ENCODE data around the gene PGRMC2. TPM values are rescaled to one million over a fixed set of nuclear protein-coding genes. Genes with fewer than 3 reads are reported as not detected.
A peak's percentile ranks its signal among the peaks of the same experiment; 100 is the strongest.

PGRMC2 gene
- total RNA-seq, 1 experiment from 2014 or later: 11.4 TPM

- no peak for DNase-seq (ENCODE audit: low read depth)
Measured at GRCh38 chr4:128298852-128299251, 11.2 kb upstream of the PGRMC2 start.

DNA sequence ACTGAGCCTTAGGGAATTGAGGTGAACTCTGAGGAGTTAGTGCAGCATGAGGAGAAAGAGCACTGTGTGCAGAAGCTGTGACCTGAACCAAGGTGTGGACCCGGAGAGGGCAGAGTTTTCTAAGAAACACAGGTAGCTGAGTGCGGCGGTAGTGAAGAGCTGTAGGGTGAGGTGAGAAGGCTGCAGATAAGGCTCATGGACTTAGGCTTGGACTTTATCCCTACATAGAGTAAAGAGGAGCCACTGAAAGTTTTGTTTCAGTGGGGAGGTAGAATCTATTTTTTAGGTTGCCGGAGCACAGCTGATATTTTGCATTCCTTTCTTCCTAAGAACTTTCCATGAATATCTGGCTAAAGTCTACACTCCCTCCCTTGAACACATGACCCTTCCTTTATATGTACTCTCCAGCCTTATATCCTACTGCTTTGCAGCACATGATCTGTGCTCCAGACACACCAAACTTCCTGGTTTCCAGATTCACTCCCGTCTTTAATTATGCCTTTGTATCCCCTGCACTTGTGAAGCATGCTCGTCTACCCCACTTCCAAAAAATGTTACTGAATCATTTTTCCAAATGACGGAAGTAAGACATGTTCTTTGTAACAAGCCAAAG lies 10.6 kb upstream of the PGRMC2 start:
- no peak for DNase-seq (ENCODE audit: low read depth)

DNA sequence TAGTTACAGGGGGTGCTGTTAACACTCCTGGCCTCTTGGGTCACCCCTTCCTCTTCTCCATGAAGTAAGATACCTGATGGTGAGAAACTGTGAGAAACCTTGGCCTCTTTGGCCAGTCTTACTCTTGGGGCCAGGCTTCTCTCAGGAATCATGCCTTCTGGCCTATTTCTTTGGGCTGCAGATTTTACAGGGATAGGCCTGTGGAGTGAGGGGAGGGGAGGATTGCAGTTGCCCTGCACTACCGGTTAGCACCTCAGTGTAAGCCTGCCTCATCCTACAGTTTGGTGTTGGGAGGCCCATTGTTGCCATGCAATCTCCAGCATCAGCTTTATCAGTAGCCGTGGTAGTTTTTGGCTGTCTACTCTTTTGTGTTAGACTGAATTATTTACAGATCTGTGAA lies 7.6 kb upstream of the PGRMC2 start:
- DNase-seq (ENCODE audit: low read depth): no peak

DNA sequence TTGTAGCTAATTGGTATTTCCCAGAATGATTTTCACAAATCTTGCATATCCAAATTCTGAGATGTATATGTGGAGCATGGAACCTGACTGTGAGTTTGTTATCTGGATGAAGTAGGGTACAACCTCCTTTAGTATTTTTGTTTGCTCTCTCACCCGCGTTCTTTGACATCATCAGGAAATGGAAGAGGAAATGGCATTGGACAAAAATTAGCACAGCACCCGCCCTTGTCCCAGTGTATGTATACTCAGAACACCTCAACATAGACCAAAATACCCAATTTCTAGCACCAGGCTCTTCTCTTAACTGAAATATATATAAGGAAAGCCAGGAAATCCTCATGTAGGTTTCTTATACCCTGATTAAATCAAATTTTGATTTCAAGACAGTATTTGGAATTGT lies 6.9 kb upstream of the PGRMC2 start:
- DNase-seq (ENCODE audit: low read depth): no peak

- DNase-seq (ENCODE audit: low read depth): no peak
Measured at GRCh38 chr4:128292349-128292748, 4.7 kb upstream of the PGRMC2 start.

DNA sequence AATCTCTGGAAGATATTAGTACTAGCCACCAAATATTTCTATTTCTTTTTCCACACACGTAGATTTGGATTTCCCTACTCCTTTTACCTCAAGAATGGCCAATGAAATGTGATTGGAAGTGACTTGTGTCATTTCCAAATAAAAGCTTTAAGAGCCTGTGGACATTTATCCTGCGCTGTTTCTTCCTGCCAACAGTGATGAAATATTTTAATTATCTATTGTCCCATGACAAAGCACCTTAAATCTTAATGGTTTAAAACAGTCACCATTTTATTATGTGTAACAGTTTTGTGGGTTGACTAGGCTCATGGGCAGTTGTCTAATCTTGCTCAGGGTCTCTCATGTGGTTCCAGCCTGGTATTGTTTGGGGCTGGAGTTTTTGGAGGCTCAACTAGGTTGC lies 3.5 kb upstream of the PGRMC2 start:
- no peak for DNase-seq (ENCODE audit: low read depth)

DNA sequence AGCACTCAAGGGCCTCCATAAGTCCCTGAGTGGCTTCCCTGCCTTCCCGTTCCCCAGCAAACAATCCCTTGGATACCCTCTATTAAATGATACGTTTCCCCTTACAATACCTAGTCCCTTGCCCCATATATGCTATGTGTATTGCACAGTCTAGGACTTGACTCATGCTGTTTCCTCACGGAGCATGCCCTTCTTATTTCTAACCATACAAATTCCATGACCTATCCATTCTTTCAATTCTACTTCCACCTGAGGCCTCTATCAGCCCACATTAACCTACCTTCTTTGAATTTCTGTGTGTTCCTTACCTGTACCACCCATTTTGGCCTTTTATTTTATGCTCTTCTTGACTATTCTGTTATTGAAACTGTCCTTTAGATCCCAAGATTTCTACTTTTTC lies 2.9 kb upstream of the PGRMC2 start:
- no peak for DNase-seq (ENCODE audit: low read depth)

- DNase-seq (ENCODE audit: low read depth): no peak
Measured at GRCh38 chr4:128289523-128290158, 2.0 kb upstream of the PGRMC2 start.

- peak; percentile 5 for DNase-seq (ENCODE audit: low read depth)
Measured at GRCh38 chr4:128288689-128289106, 1.1 kb upstream of the PGRMC2 start.

GRCh38 chr4:128287871-128288688 lies 467 bp upstream of the PGRMC2 start:
- DNase-seq (ENCODE audit: low read depth): peak; percentile 95

DNA sequence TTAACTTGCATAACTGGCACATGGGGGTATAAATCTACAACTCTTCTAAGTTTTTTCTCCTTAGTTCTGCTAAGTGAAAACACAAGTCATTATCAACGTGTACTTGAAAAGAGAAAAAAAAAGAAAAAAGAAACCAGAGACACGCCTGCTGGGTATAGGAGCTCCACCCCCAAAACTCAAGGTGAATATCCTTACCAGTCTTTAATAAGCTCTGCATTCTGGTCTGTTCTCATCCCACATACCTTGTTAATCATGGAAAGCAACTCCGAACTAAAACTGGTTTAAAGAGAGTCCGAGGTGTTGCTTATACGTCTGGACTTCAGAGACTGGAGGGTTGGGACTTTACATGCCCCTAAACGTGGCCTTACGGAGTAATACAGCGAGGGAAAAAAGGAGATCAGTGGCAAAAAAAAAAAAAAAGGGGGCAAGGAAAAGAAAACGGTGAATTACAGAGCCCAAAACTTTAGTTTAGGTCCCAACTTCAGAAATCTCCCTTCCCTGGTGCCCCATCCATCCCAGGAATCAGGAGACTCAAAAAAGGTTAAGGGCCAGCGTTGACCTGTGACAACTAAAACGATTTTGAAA lies 1.0 kb downstream of the PGRMC2 start:
- DNase-seq (ENCODE audit: low read depth): peak; percentile 26

GRCh38 chr4:128285085-128285997 lies 2.3 kb downstream of the PGRMC2 start:
- no peak for DNase-seq (ENCODE audit: low read depth)

DNA sequence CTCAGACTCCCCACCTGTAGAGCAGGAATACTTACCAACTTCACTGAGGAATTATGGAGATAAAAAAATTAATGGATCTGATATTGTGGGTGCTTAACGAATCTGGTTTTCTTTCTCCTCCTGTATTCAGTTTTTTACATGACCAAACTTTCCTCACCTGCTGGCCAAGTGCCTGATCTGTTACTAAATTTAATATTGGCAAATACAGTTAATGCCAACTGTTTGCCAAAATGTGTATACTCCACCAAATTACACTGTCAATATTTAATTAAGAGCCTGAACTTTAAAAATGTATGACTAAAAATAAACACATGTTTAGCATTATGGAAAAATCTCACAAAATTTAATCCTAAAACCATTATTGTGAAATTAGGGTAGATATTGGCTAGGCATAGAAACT lies 3.3 kb downstream of the PGRMC2 start:
- DNase-seq (ENCODE audit: low read depth): no peak

DNA sequence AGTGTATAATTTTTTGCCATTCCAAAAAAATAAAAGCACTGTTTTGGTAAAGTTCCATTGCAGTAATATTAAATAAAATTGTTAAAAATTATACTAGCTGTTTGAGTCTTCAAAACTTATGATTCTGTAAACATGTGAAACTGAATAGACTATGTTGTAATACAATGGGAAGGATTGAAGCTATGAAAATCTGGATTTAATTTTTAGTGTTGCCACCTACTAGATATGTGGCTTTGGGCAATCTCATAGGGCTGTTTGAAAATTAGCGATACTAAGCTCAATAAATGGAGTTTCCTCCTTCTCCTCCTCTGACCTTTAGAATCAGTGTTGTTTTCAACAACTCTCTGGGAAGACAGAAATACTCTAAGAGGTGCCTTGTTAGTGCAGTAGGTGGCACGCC lies 4.5 kb downstream of the PGRMC2 start:
- no peak for DNase-seq (ENCODE audit: low read depth)

DNA sequence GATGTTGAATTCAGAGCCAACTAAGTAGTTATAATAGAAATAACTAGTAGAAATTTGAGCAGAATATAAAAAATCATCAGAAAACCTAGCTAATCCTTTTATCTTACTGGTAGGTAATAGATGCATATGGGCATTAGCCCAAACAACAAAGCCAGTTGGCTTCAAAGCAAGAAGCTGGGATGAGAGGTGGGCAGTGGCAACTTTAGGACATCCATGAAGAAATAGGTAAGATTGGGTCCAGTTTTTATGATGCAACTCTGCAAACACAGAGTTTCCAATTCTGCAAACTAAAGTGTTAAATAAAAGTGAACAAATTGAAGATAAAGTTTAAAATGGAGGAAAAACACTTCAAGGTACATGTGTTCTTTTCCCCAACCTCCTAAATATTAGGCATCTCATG lies 5.1 kb downstream of the PGRMC2 start:
- DNase-seq (ENCODE audit: low read depth): no peak

DNA sequence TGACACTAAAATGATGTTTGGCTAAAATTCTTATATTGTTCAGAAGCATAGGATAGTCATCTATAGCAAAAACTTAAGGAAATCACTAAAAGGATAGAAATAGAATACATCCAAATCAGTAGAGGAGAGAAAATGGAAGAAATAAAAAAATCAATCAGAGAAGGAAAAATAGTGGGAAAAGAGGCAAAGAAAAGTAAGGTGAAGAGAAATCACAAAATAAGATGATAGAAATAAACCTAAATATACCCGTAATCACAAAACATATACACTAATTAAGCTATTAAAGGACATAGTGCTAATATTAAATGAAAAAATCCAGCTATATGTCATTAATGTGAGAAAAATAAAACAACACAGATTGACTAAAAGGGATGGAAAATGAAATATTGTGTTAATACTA lies 6.3 kb downstream of the PGRMC2 start:
- no peak for DNase-seq (ENCODE audit: low read depth)

DNA sequence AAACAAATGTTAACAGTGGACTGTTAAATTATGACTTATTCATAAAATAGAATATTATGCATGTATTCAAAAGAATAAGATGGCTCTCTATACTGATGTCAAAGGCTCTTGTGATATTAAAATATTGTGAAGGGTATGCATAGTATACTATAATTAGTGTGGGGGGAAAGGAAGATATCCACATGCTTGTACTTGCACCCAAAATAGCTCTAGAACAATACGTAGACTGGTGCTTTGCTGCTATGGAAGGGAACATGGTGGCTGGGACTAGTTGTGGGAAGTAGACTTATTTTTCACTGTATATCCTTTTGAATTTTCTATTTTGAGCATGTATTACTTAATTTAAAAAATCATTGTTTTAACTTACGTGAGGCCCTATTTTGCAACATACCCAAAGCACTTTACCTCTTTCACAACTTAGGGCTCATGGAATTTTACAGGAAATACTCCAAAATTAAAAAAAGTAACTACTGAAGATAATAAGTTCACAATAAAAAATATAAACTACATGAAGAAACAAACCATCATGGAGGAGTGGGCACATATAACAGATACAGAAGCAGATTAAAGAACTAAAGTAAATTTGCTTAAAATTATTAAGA lies 7.9 kb downstream of the PGRMC2 start:
- no peak for DNase-seq (ENCODE audit: low read depth)

GRCh38 chr4:128277856-128278255 lies 9.8 kb downstream of the PGRMC2 start:
- DNase-seq (ENCODE audit: low read depth): no peak

GRCh38 chr4:128275346-128275745 lies 12.3 kb downstream of the PGRMC2 start:
- no peak for DNase-seq (ENCODE audit: low read depth)

- DNase-seq (ENCODE audit: low read depth): no peak
Measured at GRCh38 chr4:128271551-128271950, 16.1 kb downstream of the PGRMC2 start.

DNA sequence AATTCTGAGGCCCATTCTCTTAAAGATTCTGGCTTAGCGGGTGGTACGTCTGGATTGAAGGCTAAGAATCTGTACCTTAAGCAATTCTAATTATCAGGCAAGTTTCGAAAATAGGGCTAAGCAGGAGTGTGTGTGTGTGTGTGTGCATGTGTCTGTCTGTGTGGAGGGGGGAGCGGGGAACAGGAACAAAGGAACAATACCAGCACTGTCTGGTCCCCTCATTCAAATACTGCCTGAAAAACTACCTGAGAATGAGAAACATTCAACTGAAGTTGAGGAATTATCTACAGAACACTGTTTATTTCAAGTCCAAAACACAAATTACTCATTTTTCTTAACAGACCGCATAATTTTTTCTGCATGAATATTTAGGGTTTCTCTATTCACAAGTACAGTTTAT lies 18.6 kb downstream of the PGRMC2 start:
- DNase-seq (ENCODE audit: low read depth): no peak
